A172 (cell line): ENCODE measurements around the gene ZNF764. TPM values are rescaled to one million over a fixed set of nuclear protein-coding genes. Genes with fewer than 3 reads are reported as not detected.

Experiments used
- DNase-seq: peaks from one replicate; pipeline ENCODE4 v3.0.0-alpha.2; 2015; ENCODE audit warnings: low spot score
- total RNA-seq: library from RNA; depleted of rRNA; stranded (reverse); fragments of >200 nt; shearing (Covaris generic); gene quantifications from 2 replicates; pipeline ENCODE4 v1.2.3, GENCODE V29; 2014

The ZNF764 gene
- total RNA-seq, 1 experiment from 2014 or later = 8.1 TPM

DNA sequence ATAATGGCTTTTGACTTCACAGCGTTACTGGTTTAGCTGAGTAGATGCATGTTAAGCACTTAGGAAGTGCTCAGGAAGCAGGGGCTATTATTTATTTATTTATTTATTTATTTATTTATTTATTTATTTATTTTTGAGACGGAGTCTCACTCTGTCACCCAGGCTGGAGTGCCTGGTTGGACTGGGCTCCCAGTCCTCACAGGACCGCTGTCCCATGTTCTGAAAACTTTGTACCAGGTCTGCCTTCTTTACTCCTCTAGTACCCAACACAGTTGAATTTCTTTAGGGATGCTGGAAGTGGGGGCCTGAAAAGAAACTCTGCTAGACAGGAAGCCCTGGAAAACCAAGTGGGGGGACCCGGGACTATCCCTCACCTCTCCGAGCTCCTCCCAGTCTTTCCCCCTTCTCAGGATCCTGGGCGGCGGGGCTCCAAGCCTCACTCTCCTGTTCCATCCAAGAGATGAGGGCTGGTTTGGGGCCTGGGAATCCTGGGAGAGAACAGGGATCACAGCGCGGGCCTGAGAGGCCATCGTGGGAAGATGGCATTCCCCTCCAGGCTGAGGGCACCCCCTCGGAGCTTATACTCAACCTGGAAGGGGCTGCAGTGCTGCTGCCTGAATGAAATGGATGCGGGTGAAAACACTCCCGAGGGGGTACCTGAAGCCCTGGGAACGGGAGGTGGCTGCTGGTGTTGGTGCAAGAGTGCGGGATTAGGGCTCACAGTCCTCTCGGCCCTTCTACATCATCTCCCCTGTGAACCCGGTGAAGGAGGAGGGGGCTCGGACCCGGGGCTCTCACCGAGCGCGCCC, 12.7 kb upstream of the ZNF764 start:
- no peak for DNase-seq

DNA sequence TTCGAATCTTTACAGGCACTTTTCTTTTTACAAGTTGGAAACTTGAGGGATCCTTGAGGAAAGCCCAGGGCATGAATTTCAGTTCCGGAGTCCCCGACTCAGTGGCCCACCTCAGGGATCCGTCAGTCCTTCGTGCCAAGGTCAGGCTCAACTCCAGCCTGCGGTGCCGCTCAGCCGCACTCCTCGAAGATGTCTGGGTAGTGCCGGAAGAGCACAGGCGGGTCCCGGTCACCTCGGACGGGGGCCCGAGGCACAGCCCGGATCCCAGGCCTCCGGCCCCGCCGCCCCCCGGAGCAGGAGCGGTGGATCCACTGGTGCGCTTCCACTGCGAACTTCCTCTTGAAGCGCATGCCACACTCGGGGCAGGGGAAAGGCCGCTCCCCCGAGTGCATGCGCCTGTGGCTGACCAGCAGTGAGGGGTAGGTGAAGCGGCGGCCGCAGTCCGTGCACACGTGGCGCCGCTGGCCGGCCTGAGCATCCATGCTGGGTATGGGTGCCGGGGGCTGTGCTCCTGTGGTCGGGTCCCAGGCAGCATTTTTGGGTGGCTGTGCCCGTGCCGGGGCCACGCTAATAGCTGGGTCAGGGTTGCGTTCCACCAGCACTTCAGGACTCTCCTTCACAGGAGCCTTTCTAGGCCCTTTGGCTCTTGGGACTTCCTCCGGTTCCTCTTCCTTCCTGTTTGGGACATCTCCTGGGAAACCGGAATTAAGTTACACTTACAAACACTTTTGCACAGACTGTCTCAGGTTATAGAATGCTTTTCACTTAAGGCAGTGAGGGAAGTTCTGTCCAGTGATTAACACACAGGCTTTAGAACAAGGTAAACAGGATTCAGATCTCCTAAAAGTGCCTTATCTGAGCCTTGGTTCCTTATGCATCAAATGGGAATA, 11.8 kb upstream of the ZNF764 start:
- no peak for DNase-seq

GRCh38 chr16:30569281-30569680, 11.1 kb upstream of the ZNF764 start:
- DNase-seq = no peak

GRCh38 chr16:30567991-30568638, 9.9 kb upstream of the ZNF764 start:
- DNase-seq = peak; percentile 77

GRCh38 chr16:30567160-30567990, 9.2 kb upstream of the ZNF764 start:
- DNase-seq = peak; percentile 47

- DNase-seq = no peak
These were observed 8.4 kb upstream of the ZNF764 start for GRCh38 chr16:30566531-30566930.

- no peak for DNase-seq
These were observed 7.8 kb upstream of the ZNF764 start for GRCh38 chr16:30565984-30566383.

GRCh38 chr16:30565526-30565925, 7.4 kb upstream of the ZNF764 start:
- no peak for DNase-seq

DNA sequence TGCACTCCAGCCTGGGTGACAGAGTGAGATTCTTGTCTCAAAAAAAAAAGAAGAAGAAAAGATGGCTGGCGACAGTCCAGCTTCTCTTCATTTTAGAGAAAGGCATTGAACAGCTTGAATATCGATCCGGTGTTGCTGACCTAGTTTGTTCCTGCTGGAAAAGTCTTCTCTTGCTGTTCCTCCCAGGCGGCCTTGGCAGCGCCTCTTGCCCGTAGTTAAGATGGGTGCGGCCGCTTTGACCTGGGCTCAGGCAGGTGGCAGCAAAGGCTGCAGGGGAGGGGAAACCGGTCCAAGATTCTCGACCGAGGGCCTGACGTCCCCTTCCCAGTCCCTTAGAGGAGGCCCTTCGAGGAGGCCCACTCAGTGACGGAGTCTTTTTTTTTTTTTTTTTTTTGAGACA, 3.8 kb upstream of the ZNF764 start:
- DNase-seq = no peak

- no peak for DNase-seq
These were observed 3.1 kb upstream of the ZNF764 start for GRCh38 chr16:30561089-30561816.

DNA sequence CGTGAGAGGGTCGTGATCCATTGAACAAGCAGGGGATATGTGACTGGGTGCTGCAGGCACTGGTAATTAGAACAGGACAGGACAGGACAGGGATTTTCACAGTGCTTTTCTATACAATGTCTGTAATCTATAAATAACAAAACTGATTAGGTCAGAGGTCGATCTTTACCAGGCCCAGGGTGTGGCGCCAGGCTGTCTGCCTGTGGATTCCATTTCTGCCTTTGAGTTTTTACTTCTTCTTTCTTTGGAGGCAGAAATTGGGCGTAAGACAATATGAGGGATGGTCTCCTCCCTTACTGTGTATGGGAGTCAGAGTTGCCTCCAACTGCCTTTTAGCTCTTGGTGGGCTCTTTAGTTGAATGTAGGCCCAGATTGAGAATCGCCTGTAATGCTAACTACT, 1.5 kb upstream of the ZNF764 start:
- DNase-seq = no peak

GRCh38 chr16:30558789-30559377, 709 bp upstream of the ZNF764 start:
- DNase-seq = no peak

DNA sequence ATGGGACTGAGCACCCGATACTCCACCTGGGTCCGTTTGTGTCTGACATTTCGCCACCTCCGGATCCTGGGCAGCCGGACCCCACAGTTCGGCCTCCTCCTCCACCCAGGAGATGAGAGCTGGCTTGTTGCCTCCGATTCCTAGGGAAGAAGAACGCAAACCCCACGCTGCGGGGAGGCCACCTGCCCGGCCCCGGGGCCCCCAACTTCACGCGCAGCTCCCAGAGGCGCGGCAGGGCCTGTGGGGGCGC, 542 bp downstream of the ZNF764 start:
- no peak for DNase-seq

- DNase-seq = no peak
These were observed 2.1 kb downstream of the ZNF764 start for GRCh38 chr16:30556125-30556473.

- no peak for DNase-seq
These were observed 2.7 kb downstream of the ZNF764 start for GRCh38 chr16:30555315-30556124.

DNA sequence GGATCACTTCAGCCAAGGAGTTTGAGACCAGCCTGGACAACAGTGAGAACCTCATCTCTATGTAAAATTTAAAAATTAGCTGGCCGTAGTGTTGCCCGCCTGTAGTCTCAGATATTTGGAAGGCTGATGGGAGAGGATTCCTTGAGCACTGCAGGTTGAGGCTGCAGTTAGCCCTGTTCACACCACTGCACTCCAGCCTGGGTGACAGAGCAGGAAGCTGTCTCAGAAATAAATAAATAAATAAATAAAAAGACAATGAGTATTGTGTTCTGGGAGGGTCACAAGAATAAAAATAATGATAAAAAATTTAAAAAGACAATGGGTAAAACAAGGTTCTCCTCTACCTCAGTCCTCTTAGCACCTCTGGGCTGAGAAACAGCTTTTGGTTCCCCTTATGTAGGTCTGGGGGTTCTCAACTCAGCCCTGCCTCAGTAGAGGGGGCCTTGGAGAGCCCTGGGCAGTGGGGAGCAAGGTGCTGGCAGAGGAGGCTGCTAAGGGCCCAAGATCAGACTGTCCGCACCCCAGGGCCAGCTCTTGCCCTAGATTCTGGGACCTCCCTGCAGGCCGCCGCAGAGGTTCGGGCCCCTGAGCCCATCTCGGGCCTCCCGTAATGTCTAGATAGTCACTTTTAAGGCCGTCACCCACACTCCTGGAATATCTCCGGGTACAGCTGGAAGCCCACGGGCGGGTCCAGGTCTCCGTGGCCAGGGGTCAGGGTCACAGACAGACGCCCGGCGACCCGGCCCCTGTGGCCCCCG, 3.4 kb downstream of the ZNF764 start:
- DNase-seq = no peak

- no peak for DNase-seq
These were observed 4.7 kb downstream of the ZNF764 start for GRCh38 chr16:30553393-30553899.

- DNase-seq = no peak
These were observed 5.2 kb downstream of the ZNF764 start for GRCh38 chr16:30552956-30553355.

GRCh38 chr16:30551781-30552180, 6.4 kb downstream of the ZNF764 start:
- no peak for DNase-seq
